Neuron (in vitro differentiated cells): ENCODE measurements around the gene MCOLN3.

Source experiments
- H2AFZ ChIP-seq: one replicate; pipeline ENCODE4 v1.6.1; 2013; ENCODE audit warnings: low read depth, mild to moderate bottlenecking, inconsistent platforms, low read length, moderate library complexity
- H3K27me3 ChIP-seq: one replicate; pipeline ENCODE4 v1.6.1; 2013; ENCODE audit warnings: low read length; ENCODE audit not compliant: insufficient read depth
- H3K36me3 ChIP-seq: one replicate; pipeline ENCODE4 v1.6.1; 2013; ENCODE audit warnings: low read length; ENCODE audit not compliant: insufficient read depth
- H3K4me1 ChIP-seq: one replicate; pipeline ENCODE4 v1.6.1; 2013; ENCODE audit warnings: low read length; ENCODE audit not compliant: insufficient read depth
- H3K4me3 ChIP-seq: 2 replicates; pipeline ENCODE4 v1.5.1; 2013; ENCODE audit warnings: mild to moderate bottlenecking, low read length, moderate library complexity
- H3K9me3 ChIP-seq: one replicate; pipeline ENCODE4 v1.6.1; 2013; ENCODE audit warnings: low read length

The MCOLN3 gene

GRCh38 chr1:85048296-85049064 is at the start of gene MCOLN3:
Gene MCOLN3, minus strand, starts transcription at chr1:85048500. Its CDS starts 3,140 bp downstream, at chr1:85045360.
- H3K27me3 ChIP-seq = peaks cover 69% of the 10 kb centered on the region
- H3K36me3 ChIP-seq = no peaks in the 10 kb centered on the region
- H3K4me3 ChIP-seq = no peak within 1 kb of the TSS

GRCh38 chr1:85093644-85094043 is 45.3 kb upstream of the MCOLN3 start:
- Histone ChIP-seq H3K9me3 (no peaks in the 10 kb centered on the region), H3K4me3 (no peak overlapping the region), H3K36me3 (no peaks in the 10 kb centered on the region), H3K4me1 (no peaks in the 10 kb centered on the region), H2AFZ (no peak overlapping the region), H3K27me3 (peaks cover 24% of the 10 kb centered on the region)

More at GRCh38 chr1:85048296-85049064, at the start of gene MCOLN3:
- H3K4me1 ChIP-seq = no peaks in the 10 kb centered on the region
- peak within 1 kb of the TSS; percentile 89 for H2AFZ ChIP-seq
- H3K9me3 ChIP-seq = no peaks in the 10 kb centered on the region

GRCh38 chr1:85091671-85092280 is 43.5 kb upstream of the MCOLN3 start:
- Histone ChIP-seq H2AFZ (no peak overlapping the region), H3K36me3 (no peaks in the 10 kb centered on the region), H3K27me3 (peaks cover 20% of the 10 kb centered on the region), H3K9me3 (no peaks in the 10 kb centered on the region), H3K4me3 (no peak overlapping the region), H3K4me1 (no peaks in the 10 kb centered on the region)

GRCh38 chr1:85090225-85090624 is 41.9 kb upstream of the MCOLN3 start:
- no peaks in the 10 kb centered on the region for H3K4me1 ChIP-seq
- H3K27me3 ChIP-seq = peaks cover 14% of the 10 kb centered on the region
- no peaks in the 10 kb centered on the region for H3K36me3 ChIP-seq
- H2AFZ ChIP-seq = no peak overlapping the region
- no peak overlapping the region for H3K4me3 ChIP-seq
- H3K9me3 ChIP-seq = no peaks in the 10 kb centered on the region

- H3K4me3 ChIP-seq = no peak overlapping the region
- no peaks in the 10 kb centered on the region for H3K9me3 ChIP-seq
- H3K27me3 ChIP-seq = peaks cover 14% of the 10 kb centered on the region
- H2AFZ ChIP-seq = no peak overlapping the region
- no peaks in the 10 kb centered on the region for H3K4me1 ChIP-seq
- no peaks in the 10 kb centered on the region for H3K36me3 ChIP-seq
Measured at GRCh38 chr1:85089203-85089602, 40.9 kb upstream of the MCOLN3 start.

GRCh38 chr1:85088408-85088784 is 40.1 kb upstream of the MCOLN3 start:
- no peaks in the 10 kb centered on the region for H3K4me1 ChIP-seq
- H2AFZ ChIP-seq = no peak overlapping the region
- no peak overlapping the region for H3K4me3 ChIP-seq
- no peaks in the 10 kb centered on the region for H3K9me3 ChIP-seq
- H3K27me3 ChIP-seq = peaks cover 14% of the 10 kb centered on the region
- H3K36me3 ChIP-seq = no peaks in the 10 kb centered on the region

GRCh38 chr1:85087659-85088407 is 39.5 kb upstream of the MCOLN3 start:
- Histone ChIP-seq H3K4me1 (no peaks in the 10 kb centered on the region), H3K36me3 (no peaks in the 10 kb centered on the region), H2AFZ (no peak overlapping the region), H3K9me3 (no peaks in the 10 kb centered on the region), H3K27me3 (peaks cover 14% of the 10 kb centered on the region), H3K4me3 (no peak overlapping the region)

- Histone ChIP-seq H3K4me3 (no peak overlapping the region), H3K36me3 (no peaks in the 10 kb centered on the region), H3K9me3 (no peaks in the 10 kb centered on the region), H3K4me1 (no peaks in the 10 kb centered on the region), H2AFZ (no peak overlapping the region), H3K27me3 (peaks cover 4% of the 10 kb centered on the region)
Measured at GRCh38 chr1:85085417-85085816, 37.1 kb upstream of the MCOLN3 start.

- no peaks in the 10 kb centered on the region for H3K36me3 ChIP-seq
- H3K4me1 ChIP-seq = no peaks in the 10 kb centered on the region
- H3K4me3 ChIP-seq = no peak overlapping the region
- no peaks in the 10 kb centered on the region for H3K9me3 ChIP-seq
- no peak overlapping the region for H2AFZ ChIP-seq
- no peaks in the 10 kb centered on the region for H3K27me3 ChIP-seq
Measured at GRCh38 chr1:85078903-85079302, 30.6 kb upstream of the MCOLN3 start.

GRCh38 chr1:85074365-85074964 is 26.2 kb upstream of the MCOLN3 start:
- no peak overlapping the region for H3K4me3 ChIP-seq
- H3K4me1 ChIP-seq = no peaks in the 10 kb centered on the region
- no peaks in the 10 kb centered on the region for H3K9me3 ChIP-seq
- H3K36me3 ChIP-seq = no peaks in the 10 kb centered on the region
- H2AFZ ChIP-seq = no peak overlapping the region
- H3K27me3 ChIP-seq = no peaks in the 10 kb centered on the region

- no peak overlapping the region for H2AFZ ChIP-seq
- no peaks in the 10 kb centered on the region for H3K4me1 ChIP-seq
- peaks cover 6% of the 10 kb centered on the region for H3K27me3 ChIP-seq
- H3K9me3 ChIP-seq = no peaks in the 10 kb centered on the region
- no peaks in the 10 kb centered on the region for H3K36me3 ChIP-seq
- H3K4me3 ChIP-seq = no peak overlapping the region
Measured at GRCh38 chr1:85070972-85071492, 22.7 kb upstream of the MCOLN3 start.

GRCh38 chr1:85068846-85069245 is 20.5 kb upstream of the MCOLN3 start:
- no peak overlapping the region for H2AFZ ChIP-seq

GRCh38 chr1:85065550-85065949 is 17.2 kb upstream of the MCOLN3 start:
- H3K36me3 ChIP-seq = no peaks in the 10 kb centered on the region
- H2AFZ ChIP-seq = no peak overlapping the region
- H3K4me1 ChIP-seq = no peaks in the 10 kb centered on the region
- H3K9me3 ChIP-seq = no peaks in the 10 kb centered on the region
- no peak overlapping the region for H3K4me3 ChIP-seq
- H3K27me3 ChIP-seq = peaks cover 6% of the 10 kb centered on the region

More at GRCh38 chr1:85068846-85069245, 20.5 kb upstream of the MCOLN3 start:
- H3K4me3 ChIP-seq = no peak overlapping the region
- H3K36me3 ChIP-seq = no peaks in the 10 kb centered on the region
- no peaks in the 10 kb centered on the region for H3K4me1 ChIP-seq
- no peaks in the 10 kb centered on the region for H3K9me3 ChIP-seq
- H3K27me3 ChIP-seq = peaks cover 6% of the 10 kb centered on the region
